Measurements from ENCODE around the gene SLC25A53. TPM values are rescaled to one million over a fixed set of nuclear protein-coding genes. Genes with fewer than 3 reads are reported as not detected.

Gene SLC25A53
- total and polyA plus RNA-seq, 2 experiments from 2014 or later, result 5.7 to 6.8 TPM

Other genes starting within 250 kb of the SLC25A53 start
- gene TMSB15B, start 194.4 kb downstream of the SLC25A53 start, total RNA-seq, result 6.6 and 6.8 TPM in 2 replicates
- 14.3 and 18.2 TPM in 2 replicates for gene TMSB15B, start 194.4 kb downstream of the SLC25A53 start, polyA plus RNA-seq
- gene H2BW1, start 143.3 kb downstream of the SLC25A53 start, total RNA-seq, result not detected in 2 replicates
- gene H2BW1, start 143.3 kb downstream of the SLC25A53 start, polyA plus RNA-seq, result not detected in 2 replicates
- gene H2BW2, start 117.1 kb downstream of the SLC25A53 start, total RNA-seq, result not detected in 2 replicates
- not detected in 2 replicates for gene H2BW2, start 117.1 kb downstream of the SLC25A53 start, polyA plus RNA-seq
- 4.6 and 7.5 TPM in 2 replicates for gene TMSB15C, start 80.8 kb downstream of the SLC25A53 start, total RNA-seq
- 0.95 and 1.5 TPM in 2 replicates for gene TMSB15C, start 80.8 kb downstream of the SLC25A53 start, polyA plus RNA-seq
- 0.56 and 0.57 TPM in 2 replicates for gene ZCCHC18, start 44.5 kb downstream of the SLC25A53 start, total RNA-seq
- 1.2 and 5.7 TPM in 2 replicates for gene ZCCHC18, start 44.5 kb downstream of the SLC25A53 start, polyA plus RNA-seq
- 23.3 and 29.1 TPM in 2 replicates for gene FAM199X, start 9.4 kb upstream of the SLC25A53 start, total RNA-seq
- 9.2 and 11.7 TPM in 2 replicates for gene FAM199X, start 9.4 kb upstream of the SLC25A53 start, polyA plus RNA-seq
- gene ESX1, start 97.9 kb upstream of the SLC25A53 start, total RNA-seq, result not detected in 2 replicates
- gene ESX1, start 97.9 kb upstream of the SLC25A53 start, polyA plus RNA-seq, result not detected in 2 replicates